ENCODE results near the gene ANTXR1.

ANTXR1 gene

DNA sequence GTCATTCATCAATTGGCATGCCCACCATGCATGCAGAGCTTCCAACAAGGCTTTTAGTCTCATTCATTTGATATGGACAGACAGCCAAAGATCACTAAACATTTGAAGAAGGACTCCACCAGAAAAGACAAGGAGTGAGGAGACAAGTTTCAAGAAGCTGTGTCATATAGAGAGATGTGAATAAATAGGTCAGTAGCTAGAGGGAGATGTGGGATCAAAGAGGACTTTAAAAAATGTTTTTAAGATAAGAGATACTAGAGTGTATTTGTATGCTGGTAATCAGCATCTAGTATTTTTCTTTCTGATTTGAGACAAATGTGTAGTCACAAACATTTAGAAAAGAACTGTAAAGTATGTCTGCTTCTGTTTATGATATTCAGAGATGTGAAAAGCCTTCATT, 48.5 kb downstream of the ANTXR1 start:
- H3K9ac ChIP-seq (ENCODE audit: low read length), result no peak overlapping the region
- no peaks in the 10 kb centered on the region for H3K9me3 ChIP-seq (ENCODE audit: insufficient read depth, low read length)
- no peaks in the 10 kb centered on the region for H4K20me1 ChIP-seq (ENCODE audit: insufficient read depth, low read length)
- peaks cover 61% of the 10 kb centered on the region for H3K27me3 ChIP-seq (ENCODE audit: low read depth, low read length)
- H3K4me1 ChIP-seq (ENCODE audit: low read length), result no peaks in the 10 kb centered on the region
- no peaks in the 10 kb centered on the region for H3K79me2 ChIP-seq (ENCODE audit: low read length)
- H3K4me2 ChIP-seq (ENCODE audit: low read length), result no peak overlapping the region
- no peak overlapping the region for H3K27ac ChIP-seq (ENCODE audit: low read length)
- H3K4me3 ChIP-seq (ENCODE audit: low read length), result no peak overlapping the region
- H3K36me3 ChIP-seq (replicated peaks; ENCODE audit: low read depth, low read length), result no peaks in the 10 kb centered on the region
- TF ChIP-seq CTCF (IDR thresholded peaks at IDR 0.05; ENCODE audit: low read depth, low read length) (no peak), EZH2phosphoT487 (IDR thresholded peaks at IDR 0.05; ENCODE audit: low read depth) (no peak)
- H2AFZ ChIP-seq (ENCODE audit: low read depth, low read length), result no peak overlapping the region

GRCh38 chr2:69062307-69062962, 49.5 kb downstream of the ANTXR1 start:
- H3K27me3 ChIP-seq (ENCODE audit: low read depth, low read length), result peaks cover 62% of the 10 kb centered on the region
- no peaks in the 10 kb centered on the region for H3K9me3 ChIP-seq (ENCODE audit: insufficient read depth, low read length)
- H3K9ac ChIP-seq (ENCODE audit: low read length), result no peak overlapping the region
- TF ChIP-seq CTCF (IDR thresholded peaks at IDR 0.05; ENCODE audit: low read depth, low read length), result no peak
- no peak for TF ChIP-seq EZH2phosphoT487 (IDR thresholded peaks at IDR 0.05; ENCODE audit: low read depth)
- H3K4me2 ChIP-seq (ENCODE audit: low read length), result no peak overlapping the region
- H3K4me1 ChIP-seq (ENCODE audit: low read length), result no peaks in the 10 kb centered on the region
- H4K20me1 ChIP-seq (ENCODE audit: insufficient read depth, low read length), result no peaks in the 10 kb centered on the region
- no peak overlapping the region for H2AFZ ChIP-seq (ENCODE audit: low read depth, low read length)
- H3K36me3 ChIP-seq (replicated peaks; ENCODE audit: low read depth, low read length), result no peaks in the 10 kb centered on the region
- no peak overlapping the region for H3K4me3 ChIP-seq (ENCODE audit: low read length)
- H3K79me2 ChIP-seq (ENCODE audit: low read length), result no peaks in the 10 kb centered on the region
- no peak overlapping the region for H3K27ac ChIP-seq (ENCODE audit: low read length)

- Histone ChIP-seq H3K4me1 (ENCODE audit: low read length) (no peaks in the 10 kb centered on the region), H3K9ac (ENCODE audit: low read length) (no peak overlapping the region), H2AFZ (ENCODE audit: low read depth, low read length) (no peak overlapping the region), H3K27ac (ENCODE audit: low read length) (no peak overlapping the region), H3K79me2 (ENCODE audit: low read length) (no peaks in the 10 kb centered on the region), H3K4me3 (ENCODE audit: low read length) (no peak overlapping the region), H3K36me3 (replicated peaks; ENCODE audit: low read depth, low read length) (no peaks in the 10 kb centered on the region), H3K4me2 (ENCODE audit: low read length) (no peak overlapping the region), H4K20me1 (ENCODE audit: insufficient read depth, low read length) (no peaks in the 10 kb centered on the region), H3K27me3 (ENCODE audit: low read depth, low read length) (peaks cover 35% of the 10 kb centered on the region), H3K9me3 (ENCODE audit: insufficient read depth, low read length) (no peaks in the 10 kb centered on the region)
- TF ChIP-seq EZH2phosphoT487 (IDR thresholded peaks at IDR 0.05; ENCODE audit: low read depth) (no peak), CTCF (IDR thresholded peaks at IDR 0.05; ENCODE audit: low read depth, low read length) (no peak)
These were observed 52.9 kb downstream of the ANTXR1 start for GRCh38 chr2:69065735-69066336.

GRCh38 chr2:69067026-69067630, 54.1 kb downstream of the ANTXR1 start:
- H3K9me3 ChIP-seq (ENCODE audit: insufficient read depth, low read length), result no peaks in the 10 kb centered on the region
- no peaks in the 10 kb centered on the region for H4K20me1 ChIP-seq (ENCODE audit: insufficient read depth, low read length)
- no peaks in the 10 kb centered on the region for H3K79me2 ChIP-seq (ENCODE audit: low read length)
- no peak overlapping the region for H3K9ac ChIP-seq (ENCODE audit: low read length)
- H2AFZ ChIP-seq (ENCODE audit: low read depth, low read length), result no peak overlapping the region
- TF ChIP-seq CTCF (IDR thresholded peaks at IDR 0.05; ENCODE audit: low read depth, low read length), result no peak
- TF ChIP-seq EZH2phosphoT487 (IDR thresholded peaks at IDR 0.05; ENCODE audit: low read depth), result no peak
- peaks cover 22% of the 10 kb centered on the region for H3K27me3 ChIP-seq (ENCODE audit: low read depth, low read length)
- H3K36me3 ChIP-seq (replicated peaks; ENCODE audit: low read depth, low read length), result no peaks in the 10 kb centered on the region
- H3K4me3 ChIP-seq (ENCODE audit: low read length), result no peak overlapping the region
- no peak overlapping the region for H3K4me2 ChIP-seq (ENCODE audit: low read length)
- no peak overlapping the region for H3K27ac ChIP-seq (ENCODE audit: low read length)
- H3K4me1 ChIP-seq (ENCODE audit: low read length), result no peaks in the 10 kb centered on the region
